Measurements from ENCODE around the gene ETHE1. TPM values are rescaled to one million over a fixed set of nuclear protein-coding genes. Genes with fewer than 3 reads are reported as not detected.
A peak's percentile ranks its signal among the peaks of the same experiment; 100 is the strongest.
"Not testable (repeated sequence)": the region's sequence is repeated elsewhere in the genome, so short reads cannot be mapped to it uniquely, and the experiment has no call there.

The ETHE1 gene
- total RNA-seq, 1 experiment from 2014 or later = 30.5 TPM

- DNase-seq (ENCODE audit: low read depth) = peak; percentile 71
Observed at GRCh38 chr19:43524922-43525835, 1.8 kb downstream of the ETHE1 start.

GRCh38 chr19:43523696-43524095, 3.3 kb downstream of the ETHE1 start:
- not testable (repeated sequence) for DNase-seq (ENCODE audit: low read depth)

- DNase-seq (ENCODE audit: low read depth) = no peak
Observed at GRCh38 chr19:43522929-43523328, 4.1 kb downstream of the ETHE1 start.

- peak; percentile 78 for DNase-seq (ENCODE audit: low read depth)
Observed at GRCh38 chr19:43519436-43520088, 7.4 kb downstream of the ETHE1 start.

- DNase-seq (ENCODE audit: low read depth) = no peak
Observed at GRCh38 chr19:43518051-43518450, 8.9 kb downstream of the ETHE1 start.

GRCh38 chr19:43512399-43512798, 14.6 kb downstream of the ETHE1 start:
- DNase-seq (ENCODE audit: low read depth) = not testable (repeated sequence)

GRCh38 chr19:43511324-43511723, 15.7 kb downstream of the ETHE1 start:
- no peak for DNase-seq (ENCODE audit: low read depth)

- no peak for DNase-seq (ENCODE audit: low read depth)
Observed at GRCh38 chr19:43510713-43511112, 16.3 kb downstream of the ETHE1 start.

- DNase-seq (ENCODE audit: low read depth) = no peak
Observed at GRCh38 chr19:43507880-43508279, 19.1 kb downstream of the ETHE1 start.

- DNase-seq (ENCODE audit: low read depth) = no peak
Observed at GRCh38 chr19:43506629-43507028, 20.4 kb downstream of the ETHE1 start.

- no peak for DNase-seq (ENCODE audit: low read depth)
Observed at GRCh38 chr19:43505941-43506340, 21.1 kb downstream of the ETHE1 start.

GRCh38 chr19:43505186-43505456, 21.9 kb downstream of the ETHE1 start:
- DNase-seq (ENCODE audit: low read depth) = no peak

- DNase-seq (ENCODE audit: low read depth) = no peak
Observed at GRCh38 chr19:43504426-43505185, 22.4 kb downstream of the ETHE1 start, which contains the start of gene PHLDB3. TSS of gene PHLDB3 (minus strand) at chr19:43504746. CDS start at chr19:43504118, 628 bp downstream.

GRCh38 chr19:43503501-43504425, 23.2 kb downstream of the ETHE1 start:
- DNase-seq (ENCODE audit: low read depth) = peak; percentile 79

GRCh38 chr19:43502419-43502976, 24.5 kb downstream of the ETHE1 start:
- DNase-seq (ENCODE audit: low read depth) = no peak

GRCh38 chr19:43501661-43502418, 25.2 kb downstream of the ETHE1 start:
- DNase-seq (ENCODE audit: low read depth) = no peak

GRCh38 chr19:43499042-43499441, 28.0 kb downstream of the ETHE1 start:
- no peak for DNase-seq (ENCODE audit: low read depth)

- DNase-seq (ENCODE audit: low read depth) = no peak
Observed at GRCh38 chr19:43498233-43498842, 28.7 kb downstream of the ETHE1 start.

GRCh38 chr19:43496960-43497359, 30.0 kb downstream of the ETHE1 start:
- DNase-seq (ENCODE audit: low read depth) = no peak
